CD4-positive, alpha-beta T cell treated with Interleukin-17A for 4 hours (primary cell): Measurements from ENCODE around the gene SESN2.
"Not testable (repeated sequence)": the region's sequence is repeated elsewhere in the genome, so short reads cannot be mapped to it uniquely, and the experiment has no call there.

ENCODE experiments used
- DNase-seq: peaks from one replicate; pipeline ENCODE4 v3.0.0-alpha.2; 2020; ENCODE audit warnings: mixed read lengths

Gene SESN2

GRCh38 chr1:28291711-28292110 is 32.4 kb downstream of the SESN2 start:
- DNase-seq, result no peak

GRCh38 chr1:28295936-28296335 is 36.6 kb downstream of the SESN2 start:
- DNase-seq, result no peak

GRCh38 chr1:28296401-28297261 is 37.3 kb downstream of the SESN2 start:
- DNase-seq, result no peak

GRCh38 chr1:28297826-28298225 is 38.5 kb downstream of the SESN2 start:
- DNase-seq, result no peak

GRCh38 chr1:28298438-28298837 is 39.1 kb downstream of the SESN2 start:
- DNase-seq, result no peak

GRCh38 chr1:28301368-28302174 is 42.3 kb downstream of the SESN2 start:
- DNase-seq, result no peak

- DNase-seq, result no peak
Measured at GRCh38 chr1:28302247-28302646, 42.9 kb downstream of the SESN2 start.

- DNase-seq, result no peak
Measured at GRCh38 chr1:28306301-28306949, 47.1 kb downstream of the SESN2 start.

- no peak for DNase-seq
Measured at GRCh38 chr1:28308750-28309149, 49.4 kb downstream of the SESN2 start.

- DNase-seq, result no peak
Measured at GRCh38 chr1:28309702-28310101, 50.4 kb downstream of the SESN2 start.

GRCh38 chr1:28313702-28314546 is 54.6 kb downstream of the SESN2 start:
- DNase-seq, result no peak

- no peak for DNase-seq
Measured at GRCh38 chr1:28314547-28314941, 55.2 kb downstream of the SESN2 start.

- DNase-seq, result no peak
Measured at GRCh38 chr1:28317014-28317413, 57.7 kb downstream of the SESN2 start.

- no peak for DNase-seq
Measured at GRCh38 chr1:28322194-28322593, 62.9 kb downstream of the SESN2 start.

- DNase-seq, result no peak
Measured at GRCh38 chr1:28323720-28324119, 64.4 kb downstream of the SESN2 start.

- DNase-seq, result no peak
Measured at GRCh38 chr1:28326515-28326914, 67.2 kb downstream of the SESN2 start.

- no peak for DNase-seq
Measured at GRCh38 chr1:28326984-28327383, 67.7 kb downstream of the SESN2 start.

- not testable (repeated sequence) for DNase-seq
Measured at GRCh38 chr1:28327431-28327830, 68.1 kb downstream of the SESN2 start.

- no peak for DNase-seq
Measured at GRCh38 chr1:28328228-28328648, 68.9 kb downstream of the SESN2 start.

GRCh38 chr1:28329395-28330153 is 70.3 kb downstream of the SESN2 start:
- peak; percentile 40 for DNase-seq
